HEK293 (cell line): Measurements from ENCODE around the gene ACOT7.

Experiments
- CTCF ChIP-seq: fragments of 450-650 bp; formaldehyde crosslinking; IDR thresholded peaks from 2 replicates; pipeline ENCODE4 v1.5.1; 2016; ENCODE audit warnings: missing biosample characterization, missing genetic modification characterization
- MYNN ChIP-seq: fragments of 450-650 bp; formaldehyde crosslinking; IDR thresholded peaks from 2 replicates; pipeline ENCODE4 v1.5.1; 2016; ENCODE audit warnings: missing biosample characterization, missing genetic modification characterization, borderline replicate concordance
- SCRT2 ChIP-seq: fragments of 450-650 bp; formaldehyde crosslinking; IDR thresholded peaks from 2 replicates; pipeline ENCODE4 v1.5.1; 2016; ENCODE audit warnings: missing biosample characterization, missing genetic modification characterization
- SP2 ChIP-seq: fragments of 450-650 bp; formaldehyde crosslinking; IDR thresholded peaks from 2 replicates; pipeline ENCODE4 v1.5.1; 2016; ENCODE audit warnings: missing biosample characterization, missing genetic modification characterization
- ZBTB48 ChIP-seq: fragments of 450-650 bp; formaldehyde crosslinking; IDR thresholded peaks from 2 replicates; pipeline ENCODE4 v1.5.1; 2016; ENCODE audit warnings: missing biosample characterization, missing genetic modification characterization

DNA sequence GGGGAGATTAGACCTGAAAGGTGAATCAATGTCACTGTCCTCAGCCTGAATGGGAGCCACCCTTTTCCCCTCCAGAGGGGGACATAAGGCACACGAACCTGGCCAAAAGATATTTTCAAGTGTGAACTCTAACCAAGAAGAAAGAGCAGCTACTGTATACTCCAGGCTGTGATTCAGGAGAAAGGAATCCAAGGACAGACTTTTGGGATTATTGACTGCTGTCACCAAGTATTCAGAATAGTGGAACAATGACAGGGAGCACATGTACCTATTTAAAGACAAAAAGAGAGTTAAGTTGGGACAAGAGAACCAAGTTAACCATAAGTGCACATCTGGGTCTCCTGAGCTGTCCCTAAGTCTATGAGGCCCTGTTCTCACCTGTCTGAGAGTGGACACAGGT is 160.2 kb downstream of the ACOT7 start:
- TF ChIP-seq CTCF (tag by site-specific recombination) (no peak), SP2 (tag by site-specific recombination) (no peak), ZBTB48 (tag by site-specific recombination) (no peak), MYNN (tag by site-specific recombination) (no peak), SCRT2 (tag by site-specific recombination) (no peak)
